ENCODE data around the gene MED14.

MED14 gene

GRCh38 chrX:40663078-40663740 is 72.1 kb downstream of the MED14 start:
- no peak for DNase-seq

- no peak for DNase-seq
These were observed 73.9 kb downstream of the MED14 start for GRCh38 chrX:40661489-40661888.

DNA sequence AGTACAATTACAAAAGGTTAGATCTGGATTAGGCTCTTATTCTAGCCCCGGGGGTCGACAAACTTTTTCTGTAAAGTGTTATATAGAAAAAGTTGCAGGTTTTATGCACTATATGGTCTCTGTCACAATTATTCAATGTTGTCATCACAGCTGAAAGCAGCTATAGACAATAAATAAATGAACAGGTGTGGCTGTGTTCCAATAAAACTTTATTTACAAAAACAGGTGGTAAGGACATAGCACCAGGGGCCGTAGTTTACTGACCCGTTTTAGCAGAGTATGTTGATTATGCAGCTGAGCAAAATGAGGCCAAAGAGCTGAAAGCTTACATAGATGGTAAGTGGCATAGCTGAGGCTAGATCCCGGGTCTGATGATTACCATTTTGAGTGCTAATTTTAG is 75.0 kb downstream of the MED14 start:
- no peak for DNase-seq

DNA sequence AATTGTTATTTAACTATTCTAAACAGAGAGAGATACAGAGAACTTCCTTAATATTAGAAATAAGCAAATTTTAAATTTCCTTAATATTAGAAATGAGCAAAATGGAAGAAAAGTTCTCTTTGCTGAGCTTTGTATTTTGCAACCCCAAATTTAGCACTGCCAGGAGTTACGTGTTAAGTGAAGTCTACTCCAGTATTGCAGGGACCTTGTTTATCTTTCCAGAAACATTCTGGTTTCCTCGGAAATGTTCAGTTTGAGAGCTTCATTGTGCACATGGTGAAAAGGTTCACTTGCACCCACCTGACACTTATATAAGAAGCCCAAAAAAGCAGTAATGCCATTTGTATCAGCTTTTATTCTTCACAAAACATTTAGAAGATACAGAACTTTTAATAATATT is 81.8 kb downstream of the MED14 start:
- DNase-seq = no peak

DNA sequence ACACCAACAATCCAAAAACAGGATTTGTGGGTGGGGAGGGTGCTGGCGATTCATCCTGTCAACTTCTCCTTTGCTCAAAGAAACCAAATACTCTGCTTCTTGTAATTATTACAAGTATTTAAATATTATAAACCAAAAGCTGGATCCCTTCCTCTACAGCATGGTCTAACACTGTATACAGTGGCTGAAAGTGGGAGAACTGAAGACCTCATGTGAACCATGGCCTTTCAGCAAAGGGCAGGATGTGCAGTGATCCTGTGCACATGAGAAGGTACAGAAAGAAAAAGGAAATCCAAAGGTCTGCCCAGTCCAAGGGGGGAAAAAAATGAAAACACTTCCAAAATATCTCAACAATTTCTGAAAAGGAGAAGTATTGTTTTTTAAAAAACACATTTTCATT is 82.7 kb downstream of the MED14 start:
- DNase-seq = no peak

DNA sequence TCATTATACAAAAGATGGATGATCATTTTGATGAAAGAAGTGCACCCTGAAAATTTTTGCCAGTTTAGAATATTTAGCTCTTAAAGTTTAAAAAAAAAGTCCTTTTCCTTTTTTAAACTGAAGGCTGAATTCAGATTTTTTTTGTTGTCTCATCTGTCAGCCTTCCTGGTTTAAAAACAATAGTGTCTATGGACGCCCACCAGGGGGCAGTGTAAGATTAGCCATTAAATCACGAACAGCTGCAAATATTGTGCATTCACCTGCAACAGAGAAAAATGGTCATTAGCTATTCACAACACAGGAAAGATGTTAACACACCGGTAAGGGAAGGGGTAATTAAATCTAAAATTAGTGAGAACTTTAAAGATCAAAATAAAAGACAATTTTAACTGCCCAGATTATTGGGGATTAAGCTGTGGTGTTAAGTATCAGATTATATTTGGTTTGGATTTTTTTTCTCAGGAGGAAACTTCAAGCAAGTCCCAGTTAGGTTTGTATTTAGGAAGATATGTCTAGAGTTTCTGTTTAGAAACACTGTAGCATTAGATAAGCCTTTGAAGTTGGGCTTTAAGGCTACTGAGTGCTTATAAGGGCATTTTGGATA is 83.6 kb downstream of the MED14 start:
- no peak for DNase-seq

DNA sequence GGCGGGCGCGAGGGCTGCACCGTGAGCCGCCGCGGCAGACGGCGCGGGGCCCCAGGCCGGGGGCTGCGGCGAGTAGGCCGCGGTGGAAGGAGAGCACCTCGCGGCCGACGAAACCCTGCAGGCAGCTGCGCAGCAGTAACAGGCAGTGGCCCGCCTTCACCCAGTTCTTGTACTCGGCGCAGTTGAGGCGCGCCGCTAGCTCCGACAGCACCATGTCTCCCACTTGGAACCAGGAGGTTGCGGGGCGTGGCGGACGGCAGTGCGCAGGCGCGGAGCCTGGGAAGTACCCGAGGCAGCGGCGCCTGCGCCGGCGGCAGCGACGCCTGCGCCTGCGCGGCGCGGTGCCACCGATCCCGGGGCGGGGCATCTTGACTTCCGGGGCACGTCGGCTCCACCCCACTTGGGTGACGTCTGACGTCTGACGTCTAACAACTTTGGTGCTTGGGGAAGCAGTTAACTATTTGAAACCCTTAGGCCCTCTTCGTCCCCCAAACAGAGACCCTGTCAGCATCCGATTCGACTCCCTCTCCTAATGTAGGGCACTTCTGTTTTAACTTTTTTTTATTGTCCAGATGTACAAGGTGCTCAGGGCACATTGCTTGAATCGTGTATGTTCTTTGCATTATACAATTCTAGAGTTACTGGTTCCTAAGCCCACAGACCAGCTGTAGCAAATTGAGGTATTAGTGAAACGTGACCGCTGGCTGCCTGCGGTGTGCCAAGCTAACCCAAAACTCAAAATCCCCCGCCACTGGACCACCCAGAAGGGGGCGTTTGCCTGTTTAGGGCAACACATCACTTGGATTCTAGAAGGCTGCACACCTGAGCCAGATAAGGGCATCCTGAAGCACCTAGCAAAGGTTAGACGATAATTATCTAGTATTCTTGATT is 87.8 kb downstream of the MED14 start, which contains the start of gene CXorf38:
TSS of gene CXorf38 (minus strand) at position 255 of the 891 bp plus-strand sequence. CDS start at position 214, 41 bp downstream.
- DNase-seq = peak; percentile 66

DNA sequence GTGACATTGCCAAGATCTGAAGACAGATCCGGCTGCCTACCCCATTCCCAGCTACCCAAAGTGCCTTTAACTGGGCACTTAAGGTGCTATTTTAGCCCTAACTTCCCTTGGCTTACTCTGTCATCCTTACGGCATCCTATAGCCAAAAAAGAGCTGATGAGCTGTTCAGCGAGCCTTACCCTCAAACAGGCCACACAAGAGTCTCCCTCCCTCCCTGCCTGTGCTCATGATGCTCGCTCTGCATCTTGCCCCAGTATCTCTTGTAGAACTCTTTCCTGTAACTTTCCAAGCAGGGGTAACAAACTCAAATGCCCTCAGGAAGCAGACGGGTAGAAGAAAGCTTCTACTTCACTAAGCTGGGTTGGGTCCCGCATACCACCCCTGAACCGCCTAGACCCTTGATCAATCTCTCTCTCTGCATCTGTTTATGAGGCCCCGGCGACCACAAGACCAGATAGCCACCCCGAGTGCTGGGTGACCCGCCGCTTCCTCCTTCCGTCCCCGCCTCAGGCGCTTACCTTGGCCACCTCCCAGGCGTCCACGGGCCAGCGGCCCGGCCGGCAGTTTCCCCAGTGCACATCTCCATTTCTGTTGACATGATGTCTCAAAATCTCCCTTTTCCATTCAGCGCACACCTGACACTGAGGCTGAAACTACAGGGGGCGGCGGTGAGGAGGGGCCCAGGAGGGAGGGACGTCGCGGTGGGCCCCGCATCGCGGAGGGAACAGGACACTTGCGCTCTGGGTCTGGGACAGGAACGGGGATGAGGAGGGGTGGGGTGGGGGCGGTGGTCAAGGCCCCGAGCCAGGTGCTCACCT is 88.6 kb downstream of the MED14 start:
- no peak for DNase-seq

- no peak for DNase-seq
These were observed 90.5 kb downstream of the MED14 start for GRCh38 chrX:40644821-40645358.

GRCh38 chrX:40644176-40644575 is 91.2 kb downstream of the MED14 start:
- no peak for DNase-seq

DNA sequence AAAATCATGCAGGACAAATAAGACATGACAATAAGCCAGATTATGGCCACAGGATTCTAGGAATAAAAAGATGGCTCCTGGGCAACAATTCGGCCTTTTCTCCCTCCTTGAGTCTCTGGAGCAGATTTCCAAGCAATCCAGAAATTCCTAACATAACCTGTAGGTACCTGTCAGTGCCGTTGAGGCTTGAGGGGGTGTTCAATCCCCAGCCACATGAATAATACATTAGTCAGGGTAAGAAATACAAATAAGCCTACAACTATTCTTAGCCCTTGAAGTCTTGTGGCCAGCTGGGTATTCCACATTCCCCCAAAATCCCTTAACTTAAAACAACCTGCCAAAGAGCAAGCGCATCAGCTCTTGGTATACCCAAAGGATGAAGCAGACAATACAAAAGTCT is 97.7 kb downstream of the MED14 start:
- DNase-seq = no peak

GRCh38 chrX:40632199-40632598 is 103.1 kb downstream of the MED14 start:
- no peak for DNase-seq

GRCh38 chrX:40628506-40628905 is 106.8 kb downstream of the MED14 start:
- no peak for DNase-seq

GRCh38 chrX:40625294-40625693 is 110.0 kb downstream of the MED14 start:
- DNase-seq = no peak

GRCh38 chrX:40623665-40624064 is 111.7 kb downstream of the MED14 start:
- no peak for DNase-seq

GRCh38 chrX:40623139-40623536 is 112.2 kb downstream of the MED14 start, which contains the start of gene MPC1L:
TSS of gene MPC1L (plus strand) at chrX:40623428. CDS start at chrX:40623566, 138 bp downstream.
- no peak for DNase-seq

- DNase-seq = no peak
These were observed 112.7 kb downstream of the MED14 start for GRCh38 chrX:40622479-40623138.

GRCh38 chrX:40617566-40617965 is 117.8 kb downstream of the MED14 start:
- no peak for DNase-seq

GRCh38 chrX:40615976-40616375 is 119.4 kb downstream of the MED14 start:
- DNase-seq = no peak

GRCh38 chrX:40612511-40612910 is 122.8 kb downstream of the MED14 start:
- DNase-seq = no peak

GRCh38 chrX:40607381-40607780 is 128.0 kb downstream of the MED14 start:
- no peak for DNase-seq

DNA sequence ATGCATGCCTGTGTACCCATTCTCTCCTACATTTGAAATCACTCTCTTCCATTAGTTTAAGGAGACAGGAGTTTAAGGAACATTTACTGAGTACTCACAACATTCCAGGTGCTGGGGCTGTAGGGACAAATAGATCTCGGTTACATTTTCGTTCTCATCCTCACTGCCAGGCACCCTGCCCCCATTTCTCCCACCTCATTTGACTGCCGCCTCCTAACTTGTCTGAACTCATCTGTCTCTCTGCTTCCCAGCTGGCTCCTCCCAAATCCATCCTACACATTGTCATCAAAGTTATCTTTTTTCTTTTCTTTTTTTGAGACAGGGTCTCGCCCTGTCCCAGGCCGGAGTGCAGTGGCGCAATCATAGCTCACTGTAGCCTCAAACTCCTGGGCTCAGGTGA is 131.9 kb downstream of the MED14 start:
- no peak for DNase-seq
